Activated naive CD8-positive, alpha-beta T cell (primary cell): ENCODE data around the gene SOX1.

Experiments
- H3K27ac Mint-ChIP-seq: one replicate; pipeline ENCODE4 v1.8.0; 2021; ENCODE audit warnings: mixed read lengths
- H3K27me3 Mint-ChIP-seq: one replicate; pipeline ENCODE4 v1.8.0; 2021; ENCODE audit warnings: mixed read lengths
- H3K36me3 Mint-ChIP-seq: one replicate; pipeline ENCODE4 v1.8.0; 2021; ENCODE audit warnings: mixed read lengths
- H3K4me1 Mint-ChIP-seq: one replicate; pipeline ENCODE4 v1.8.0; 2021; ENCODE audit warnings: low read depth, mixed read lengths
- H3K4me3 Mint-ChIP-seq: one replicate; pipeline ENCODE4 v1.8.0; 2021; ENCODE audit warnings: mild to moderate bottlenecking, mixed read lengths
- H3K9me3 Mint-ChIP-seq: one replicate; pipeline ENCODE4 v1.8.0; 2021; ENCODE audit warnings: low read depth, mixed read lengths

The SOX1 gene

DNA sequence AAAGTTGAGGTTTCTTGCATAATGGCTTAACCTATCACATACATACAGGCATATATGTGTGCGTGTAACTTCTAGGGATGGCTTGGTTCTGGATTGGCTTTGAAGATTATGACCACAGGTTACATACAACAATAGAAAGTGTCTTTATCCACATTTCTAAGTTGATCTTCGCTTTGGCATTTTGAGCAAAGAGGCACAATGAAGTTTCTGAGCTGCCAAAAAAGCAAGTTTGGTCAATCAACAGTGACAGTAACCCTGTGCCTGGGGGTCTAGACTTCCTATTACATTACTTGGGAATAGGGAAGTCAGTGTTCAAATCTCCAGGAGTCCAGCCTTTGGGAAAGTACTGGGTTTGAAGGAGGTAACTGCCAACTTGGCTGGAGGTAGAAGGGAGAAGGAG lies 3.1 kb upstream of the SOX1 start:
- H3K36me3 Mint-ChIP-seq = no peaks in the 10 kb centered on the region
- no peak overlapping the region for H3K4me3 Mint-ChIP-seq
- no peak overlapping the region for H3K27ac Mint-ChIP-seq
- peaks cover 51% of the 10 kb centered on the region for H3K27me3 Mint-ChIP-seq
- peaks cover 13% of the 10 kb centered on the region for H3K4me1 Mint-ChIP-seq
- no peaks in the 10 kb centered on the region for H3K9me3 Mint-ChIP-seq

DNA sequence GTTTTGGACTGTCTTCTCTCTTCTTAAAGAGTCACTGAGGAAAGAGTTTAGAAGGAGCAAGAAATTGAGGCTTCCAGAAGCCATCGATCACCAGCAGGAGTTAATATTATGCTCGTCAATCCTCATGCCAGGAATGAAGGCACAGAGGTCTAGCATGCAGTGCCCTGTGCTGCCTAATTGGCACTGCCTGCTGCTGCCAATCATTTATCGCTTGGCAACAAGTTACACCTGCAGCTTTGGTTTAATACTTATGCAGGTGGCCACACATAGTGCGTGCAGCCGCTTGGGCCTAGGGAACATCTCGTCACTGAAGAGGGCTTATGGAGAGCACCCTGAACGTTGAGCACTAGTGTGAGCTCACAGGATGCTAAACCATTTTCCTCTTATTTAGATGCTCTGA lies 2.7 kb upstream of the SOX1 start:
- H3K36me3 Mint-ChIP-seq = peaks cover under 1% of the 10 kb centered on the region
- peaks cover 51% of the 10 kb centered on the region for H3K27me3 Mint-ChIP-seq
- H3K4me3 Mint-ChIP-seq = no peak overlapping the region
- peaks cover 1% of the 10 kb centered on the region for H3K9me3 Mint-ChIP-seq
- H3K4me1 Mint-ChIP-seq = peaks cover 16% of the 10 kb centered on the region
- no peak overlapping the region for H3K27ac Mint-ChIP-seq

DNA sequence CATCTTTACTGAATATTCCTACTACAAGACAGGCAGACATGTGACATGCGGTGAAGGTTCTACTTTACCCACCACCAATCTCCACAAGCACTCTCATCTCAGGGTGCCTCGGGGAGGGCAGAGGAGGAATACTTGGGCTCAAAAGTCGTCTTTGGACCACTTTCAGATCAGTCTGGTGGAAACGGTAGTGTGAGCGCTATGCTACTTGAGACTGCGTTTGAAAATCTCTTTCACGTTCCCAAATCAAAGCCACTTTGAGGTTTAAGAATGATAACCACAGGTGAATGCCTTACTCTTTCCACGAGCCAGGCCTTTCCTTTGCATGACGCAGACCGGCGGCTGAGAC lies 1.5 kb upstream of the SOX1 start:
- H3K27ac Mint-ChIP-seq = no peak overlapping the region

DNA sequence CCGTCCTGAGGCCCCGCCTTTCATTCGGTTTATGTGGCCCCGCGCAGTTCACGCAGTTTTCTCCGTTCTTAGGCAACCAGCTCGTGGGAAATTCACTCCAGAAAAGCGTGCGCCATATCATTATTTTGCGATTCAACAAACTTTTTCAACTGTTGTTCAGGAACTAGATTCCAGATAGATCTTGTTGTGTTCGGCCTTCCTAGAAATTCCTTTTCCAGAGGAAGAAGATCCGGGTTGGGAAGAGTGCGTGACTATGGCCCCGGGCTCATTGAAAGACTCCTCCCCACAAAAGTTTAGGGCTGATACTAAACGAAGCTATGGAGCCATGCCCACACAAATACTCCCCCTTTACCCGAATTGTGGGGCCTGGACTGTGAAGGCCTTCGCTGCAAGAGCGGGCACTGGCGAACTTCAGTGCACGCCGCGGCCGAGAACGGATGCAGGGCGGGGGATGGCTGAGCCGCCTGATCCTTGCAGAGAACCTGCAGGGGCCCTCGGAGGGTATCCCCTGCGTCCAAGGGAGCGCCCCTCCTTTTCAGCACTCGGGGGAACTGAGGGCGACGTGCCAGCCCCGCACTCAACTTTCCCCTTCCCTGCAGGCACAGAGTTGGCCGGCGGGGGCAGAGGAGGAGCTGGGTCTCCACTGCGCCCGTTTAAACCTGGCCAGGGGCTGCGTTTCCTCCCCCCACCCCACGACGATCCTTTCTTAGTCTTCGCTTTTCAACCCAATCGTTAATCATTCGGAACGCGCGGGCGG lies 904 bp upstream of the SOX1 start:
- Mint-ChIP-seq H3K4me3 (peak overlapping the region; percentile 67), H3K9me3 (peaks cover 6% of the 10 kb centered on the region), H3K27ac (peak overlapping the region; percentile 28), H3K36me3 (peaks cover 4% of the 10 kb centered on the region), H3K4me1 (peaks cover 17% of the 10 kb centered on the region), H3K27me3 (peaks cover 48% of the 10 kb centered on the region)

More for the DNA sequence above, 1.5 kb upstream of the SOX1 start:
- H3K9me3 Mint-ChIP-seq = peaks cover 6% of the 10 kb centered on the region
- peaks cover 17% of the 10 kb centered on the region for H3K4me1 Mint-ChIP-seq
- H3K36me3 Mint-ChIP-seq = peaks cover 3% of the 10 kb centered on the region
- H3K4me3 Mint-ChIP-seq = peak overlapping the region; percentile 67
- peaks cover 46% of the 10 kb centered on the region for H3K27me3 Mint-ChIP-seq

DNA sequence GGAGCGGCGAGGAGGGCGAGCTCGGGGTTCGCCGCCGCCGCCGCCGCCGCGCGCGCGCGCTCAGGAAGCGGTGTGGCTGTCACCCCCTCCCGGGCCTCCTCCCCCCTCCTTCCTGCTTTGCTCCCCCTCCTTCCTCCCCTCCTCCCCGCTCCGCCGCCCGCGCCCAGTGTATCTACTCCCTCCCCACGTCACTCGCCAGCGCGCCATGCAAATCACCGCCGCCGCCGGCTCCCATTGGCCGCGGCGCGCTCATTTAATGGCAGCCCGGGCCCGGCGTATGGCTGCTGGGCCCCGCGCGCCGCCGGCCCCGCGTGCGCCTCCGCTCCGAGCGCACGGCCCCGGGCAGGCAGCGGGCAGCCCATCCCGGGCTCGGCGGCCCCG lies 335 bp upstream of the SOX1 start:
- H3K27ac Mint-ChIP-seq = no peak overlapping the region
- H3K4me3 Mint-ChIP-seq = no peak overlapping the region
- peaks cover 6% of the 10 kb centered on the region for H3K9me3 Mint-ChIP-seq
- peaks cover 4% of the 10 kb centered on the region for H3K36me3 Mint-ChIP-seq
- peaks cover 50% of the 10 kb centered on the region for H3K27me3 Mint-ChIP-seq
- H3K4me1 Mint-ChIP-seq = peaks cover 17% of the 10 kb centered on the region

DNA sequence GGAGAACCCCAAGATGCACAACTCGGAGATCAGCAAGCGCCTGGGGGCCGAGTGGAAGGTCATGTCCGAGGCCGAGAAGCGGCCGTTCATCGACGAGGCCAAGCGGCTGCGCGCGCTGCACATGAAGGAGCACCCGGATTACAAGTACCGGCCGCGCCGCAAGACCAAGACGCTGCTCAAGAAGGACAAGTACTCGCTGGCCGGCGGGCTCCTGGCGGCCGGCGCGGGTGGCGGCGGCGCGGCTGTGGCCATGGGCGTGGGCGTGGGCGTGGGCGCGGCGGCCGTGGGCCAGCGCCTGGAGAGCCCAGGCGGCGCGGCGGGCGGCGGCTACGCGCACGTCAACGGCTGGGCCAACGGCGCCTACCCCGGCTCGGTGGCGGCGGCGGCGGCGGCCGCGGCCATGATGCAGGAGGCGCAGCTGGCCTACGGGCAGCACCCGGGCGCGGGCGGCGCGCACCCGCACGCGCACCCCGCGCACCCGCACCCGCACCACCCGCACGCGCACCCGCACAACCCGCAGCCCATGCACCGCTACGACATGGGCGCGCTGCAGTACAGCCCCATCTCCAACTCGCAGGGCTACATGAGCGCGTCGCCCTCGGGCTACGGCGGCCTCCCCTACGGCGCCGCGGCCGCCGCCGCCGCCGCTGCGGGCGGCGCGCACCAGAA lies 1.1 kb downstream of the SOX1 start:
- H3K9me3 Mint-ChIP-seq = peaks cover 6% of the 10 kb centered on the region
- H3K36me3 Mint-ChIP-seq = peaks cover 6% of the 10 kb centered on the region
- H3K4me1 Mint-ChIP-seq = peaks cover 19% of the 10 kb centered on the region
- H3K4me3 Mint-ChIP-seq = no peak overlapping the region
- H3K27ac Mint-ChIP-seq = no peak overlapping the region
- H3K27me3 Mint-ChIP-seq = peaks cover 49% of the 10 kb centered on the region

DNA sequence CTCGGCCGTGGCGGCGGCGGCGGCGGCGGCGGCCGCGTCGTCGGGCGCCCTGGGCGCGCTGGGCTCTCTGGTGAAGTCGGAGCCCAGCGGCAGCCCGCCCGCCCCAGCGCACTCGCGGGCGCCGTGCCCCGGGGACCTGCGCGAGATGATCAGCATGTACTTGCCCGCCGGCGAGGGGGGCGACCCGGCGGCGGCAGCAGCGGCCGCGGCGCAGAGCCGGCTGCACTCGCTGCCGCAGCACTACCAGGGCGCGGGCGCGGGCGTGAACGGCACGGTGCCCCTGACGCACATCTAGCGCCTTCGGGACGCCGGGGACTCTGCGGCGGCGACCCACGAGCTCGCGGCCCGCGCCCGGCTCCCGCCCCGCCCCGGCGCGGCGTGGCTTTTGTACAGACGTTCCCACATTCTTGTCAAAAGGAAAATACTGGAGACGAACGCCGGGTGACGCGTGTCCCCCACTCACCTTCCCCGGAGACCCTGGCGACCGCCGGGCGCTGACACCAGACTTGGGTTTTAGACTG lies 1.7 kb downstream of the SOX1 start:
- Mint-ChIP-seq H3K36me3 (peaks cover 6% of the 10 kb centered on the region), H3K4me1 (peaks cover 18% of the 10 kb centered on the region), H3K9me3 (peaks cover 6% of the 10 kb centered on the region), H3K27me3 (peaks cover 43% of the 10 kb centered on the region), H3K4me3 (peak overlapping the region; percentile 68), H3K27ac (peak overlapping the region; percentile 61)

DNA sequence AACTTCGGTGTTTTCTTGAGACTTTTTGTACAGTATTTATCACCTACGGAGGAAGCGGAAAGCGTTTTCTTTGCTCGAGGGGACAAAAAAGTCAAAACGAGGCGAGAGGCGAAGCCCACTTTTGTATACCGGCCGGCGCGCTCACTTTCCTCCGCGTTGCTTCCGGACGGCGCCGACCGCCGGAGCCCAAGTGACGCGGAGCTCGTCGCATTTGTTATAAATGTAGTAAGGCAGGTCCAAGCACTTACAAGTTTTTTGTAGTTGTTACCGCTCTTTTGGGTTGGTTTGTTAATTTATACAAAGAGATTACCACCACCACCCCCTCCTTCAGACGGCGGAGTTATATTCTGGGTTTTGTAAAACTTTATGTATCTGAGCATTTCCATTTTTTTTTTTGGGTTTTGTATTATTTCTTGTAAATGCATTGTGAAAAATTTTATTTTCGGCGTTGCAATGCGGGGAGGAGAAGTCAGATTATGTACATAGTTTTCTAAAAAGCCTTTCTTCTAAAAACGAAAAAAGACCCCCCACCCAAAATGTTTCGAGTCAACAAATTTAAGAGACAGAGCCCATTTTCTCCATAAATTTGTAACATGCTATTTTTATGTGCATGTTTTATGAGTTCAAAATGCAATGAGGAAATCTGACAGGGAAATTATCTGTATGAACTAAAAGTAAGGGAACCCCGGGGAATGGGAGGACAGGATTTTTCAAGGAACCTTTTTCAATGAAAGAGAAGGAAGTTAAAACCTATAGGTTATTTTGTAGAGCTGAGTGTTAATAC lies 2.3 kb downstream of the SOX1 start:
- H3K4me1 Mint-ChIP-seq = peaks cover 23% of the 10 kb centered on the region
- H3K27ac Mint-ChIP-seq = peak overlapping the region; percentile 61
- H3K27me3 Mint-ChIP-seq = peaks cover 44% of the 10 kb centered on the region
- peak overlapping the region; percentile 68 for H3K4me3 Mint-ChIP-seq
- peaks cover 6% of the 10 kb centered on the region for H3K9me3 Mint-ChIP-seq
- peaks cover 6% of the 10 kb centered on the region for H3K36me3 Mint-ChIP-seq

DNA sequence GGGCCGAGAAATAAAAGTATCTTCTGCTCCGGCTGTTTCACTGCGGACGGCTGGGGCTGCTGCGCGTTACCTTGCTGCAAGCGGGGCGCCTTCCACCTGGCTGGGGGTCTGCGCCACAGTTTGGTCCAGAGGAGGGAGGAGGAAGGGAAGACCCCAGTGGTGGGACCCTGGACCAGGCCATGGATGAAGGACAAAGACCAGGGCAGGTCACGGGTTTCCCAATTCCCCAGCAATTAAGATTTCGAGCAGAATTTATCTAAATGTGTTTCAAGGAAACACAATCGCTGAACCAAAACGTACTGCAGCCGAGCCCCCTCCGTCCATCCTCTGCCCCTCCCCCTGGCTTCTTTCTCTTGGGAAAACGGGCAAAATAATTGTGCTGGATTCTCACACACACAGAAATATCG lies 2.9 kb downstream of the SOX1 start:
- Mint-ChIP-seq H3K36me3 (peaks cover 6% of the 10 kb centered on the region), H3K4me1 (peaks cover 23% of the 10 kb centered on the region), H3K9me3 (peaks cover 6% of the 10 kb centered on the region), H3K4me3 (no peak overlapping the region), H3K27ac (no peak overlapping the region), H3K27me3 (peaks cover 47% of the 10 kb centered on the region)

DNA sequence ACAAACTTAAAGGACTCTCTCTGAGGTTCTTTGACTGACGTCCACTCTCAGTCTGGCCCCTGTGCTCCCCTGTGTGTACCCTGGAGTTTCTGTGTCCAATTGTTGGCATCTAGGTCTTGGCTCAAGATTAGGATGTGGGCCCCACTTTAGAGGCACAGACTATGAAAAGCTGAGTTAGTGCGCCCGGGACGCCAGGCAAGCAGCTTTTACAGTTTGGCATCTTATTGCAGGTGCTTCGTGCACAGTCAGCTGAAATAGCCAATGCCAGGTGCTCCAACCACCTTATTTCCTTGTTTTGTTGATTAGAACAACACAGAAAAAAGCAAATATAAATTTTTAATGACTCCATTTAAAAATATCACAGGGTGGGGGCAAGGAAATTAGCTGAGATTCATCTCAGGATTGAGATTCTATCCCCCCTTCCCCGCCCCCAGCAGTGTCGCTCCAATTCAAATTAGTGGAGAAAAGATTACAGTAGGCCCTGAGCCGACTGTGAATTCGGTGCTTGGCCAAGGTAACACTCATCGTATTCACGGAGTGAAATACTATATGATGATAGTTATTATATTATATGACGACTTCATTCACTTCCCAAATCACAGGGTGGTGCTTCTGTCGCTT lies 4.3 kb downstream of the SOX1 start:
- peaks cover 8% of the 10 kb centered on the region for H3K36me3 Mint-ChIP-seq
- H3K27me3 Mint-ChIP-seq = peaks cover 48% of the 10 kb centered on the region
- H3K4me3 Mint-ChIP-seq = no peak overlapping the region
- peaks cover 12% of the 10 kb centered on the region for H3K9me3 Mint-ChIP-seq
- no peak overlapping the region for H3K27ac Mint-ChIP-seq
- H3K4me1 Mint-ChIP-seq = peaks cover 14% of the 10 kb centered on the region

DNA sequence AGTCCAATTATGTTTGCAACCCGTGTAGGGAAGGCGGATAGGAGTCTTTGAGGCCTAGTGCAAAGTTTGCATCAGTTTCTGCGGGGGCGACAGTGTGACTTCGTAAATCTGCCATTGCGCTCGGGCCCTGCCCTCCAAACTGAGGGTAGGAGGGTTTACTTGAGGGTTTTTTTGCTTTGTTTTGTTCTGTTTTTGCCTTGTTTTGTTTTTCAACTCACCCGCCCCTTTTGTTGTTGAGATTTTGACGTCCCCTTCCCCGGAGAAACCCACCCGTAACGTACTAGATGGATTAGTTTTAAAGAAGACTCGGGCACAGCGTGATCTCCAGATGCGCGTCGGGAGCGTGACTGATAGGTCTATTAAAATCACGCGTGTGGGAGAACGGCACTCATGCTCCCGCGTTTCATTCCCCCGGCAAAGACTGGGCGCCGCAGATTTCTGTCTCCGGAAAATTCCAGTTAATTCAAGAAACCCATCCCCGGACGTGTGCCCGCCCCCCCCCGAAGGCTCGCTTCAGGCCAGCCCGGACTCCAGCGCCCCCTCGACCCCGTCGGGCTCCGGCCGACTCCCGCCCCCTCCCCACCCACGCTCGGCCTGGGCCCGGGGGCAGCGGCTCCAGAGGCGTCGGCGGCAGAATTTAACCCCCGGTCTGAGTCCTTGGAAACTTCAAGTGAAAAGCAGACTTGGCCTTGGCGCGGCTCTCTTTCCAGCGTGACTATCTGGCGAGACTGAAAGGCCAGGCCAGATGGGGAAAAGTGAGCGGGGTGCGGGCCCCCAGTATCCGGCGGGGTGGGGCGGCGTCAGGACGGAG lies 5.0 kb downstream of the SOX1 start:
- Mint-ChIP-seq H3K36me3 (peaks cover 8% of the 10 kb centered on the region), H3K27ac (no peak overlapping the region), H3K9me3 (peaks cover 12% of the 10 kb centered on the region), H3K4me1 (peaks cover 12% of the 10 kb centered on the region), H3K4me3 (peak overlapping the region; percentile 28), H3K27me3 (peaks cover 54% of the 10 kb centered on the region)

DNA sequence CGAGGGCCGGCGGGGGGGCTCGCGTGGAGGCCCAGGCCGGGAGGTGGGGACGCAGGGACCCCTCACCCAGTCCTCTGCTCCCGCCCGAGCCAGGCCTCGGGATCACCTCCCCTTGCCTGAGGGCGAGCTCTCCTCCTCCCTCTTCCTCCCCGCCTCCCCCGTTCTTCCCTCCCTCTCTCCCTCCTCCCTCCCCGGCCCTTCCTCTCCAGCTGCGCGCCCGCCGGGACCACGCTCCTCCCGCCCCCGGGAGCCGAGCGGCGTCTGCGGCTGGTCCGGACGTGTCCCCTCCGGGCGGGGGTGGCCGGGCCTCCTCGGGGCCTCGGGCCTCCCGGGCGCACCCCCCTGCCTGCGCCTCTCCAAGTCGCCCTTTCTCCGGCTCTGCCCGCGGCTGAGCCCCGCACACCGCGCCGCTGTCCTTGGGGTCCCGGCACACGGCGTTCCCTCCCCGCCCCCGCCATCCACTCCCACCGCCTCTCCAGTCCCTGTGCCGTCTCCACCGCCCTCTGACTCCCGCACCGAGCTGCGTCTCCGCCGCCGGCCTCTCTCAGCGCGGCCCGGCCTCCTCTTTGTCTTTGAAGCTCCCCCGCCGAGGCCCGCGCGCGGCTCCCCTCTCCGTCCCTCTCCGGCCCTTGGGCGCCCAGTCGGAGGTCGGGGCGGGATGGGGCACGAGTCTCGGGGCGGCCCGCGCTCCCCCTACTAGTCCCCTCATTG lies 5.7 kb downstream of the SOX1 start:
- H3K9me3 Mint-ChIP-seq = peaks cover 12% of the 10 kb centered on the region
- peaks cover 12% of the 10 kb centered on the region for H3K4me1 Mint-ChIP-seq
- H3K27me3 Mint-ChIP-seq = peaks cover 55% of the 10 kb centered on the region
- H3K36me3 Mint-ChIP-seq = peaks cover 8% of the 10 kb centered on the region
- no peak overlapping the region for H3K27ac Mint-ChIP-seq
- no peak overlapping the region for H3K4me3 Mint-ChIP-seq

DNA sequence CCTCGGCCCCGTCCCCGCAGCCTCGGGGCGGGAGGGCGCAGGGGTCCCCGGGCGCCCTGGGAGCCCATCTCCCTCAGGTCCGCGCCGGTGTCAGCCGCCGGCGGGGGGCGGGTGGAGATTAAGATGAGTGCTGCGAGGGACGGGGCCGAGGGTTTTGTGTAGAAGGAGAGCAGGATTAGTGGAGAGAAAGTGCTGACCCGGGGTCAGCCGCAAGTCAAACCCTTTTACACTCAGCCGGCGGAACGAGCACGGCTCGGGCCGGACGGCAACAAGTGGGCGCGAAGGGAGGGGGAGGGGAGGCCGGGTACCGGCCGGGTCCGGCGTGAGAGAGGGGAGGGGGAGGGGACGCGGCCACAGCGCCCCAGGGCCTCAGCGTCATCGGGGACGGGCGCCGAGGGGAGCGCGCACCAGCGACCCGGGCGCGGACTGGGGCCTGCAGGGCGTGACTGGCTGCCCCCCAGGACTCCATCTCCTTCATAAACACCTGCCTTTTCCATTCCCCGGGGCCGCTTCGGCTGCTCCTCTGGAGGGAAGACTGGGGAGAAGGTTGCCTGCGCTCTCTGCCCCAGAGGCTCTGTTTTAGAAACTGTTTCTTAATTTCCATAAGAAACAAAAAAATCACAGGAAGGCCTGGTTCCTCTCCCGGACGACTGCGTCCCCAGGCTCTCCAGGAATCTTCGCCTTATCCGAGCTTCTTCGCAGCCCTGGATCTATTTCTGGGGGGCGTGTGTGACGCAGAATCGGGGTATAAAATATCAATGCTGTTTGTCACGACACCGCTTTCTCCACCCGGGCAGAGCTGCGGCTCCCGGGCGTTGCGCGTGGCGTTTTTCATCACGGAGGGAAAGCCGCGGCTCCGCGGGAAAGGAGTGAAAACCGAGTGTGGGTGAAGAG lies 6.5 kb downstream of the SOX1 start:
- H3K4me3 Mint-ChIP-seq = no peak overlapping the region
- no peak overlapping the region for H3K27ac Mint-ChIP-seq
- peaks cover 8% of the 10 kb centered on the region for H3K36me3 Mint-ChIP-seq
- H3K9me3 Mint-ChIP-seq = peaks cover 12% of the 10 kb centered on the region
- peaks cover 12% of the 10 kb centered on the region for H3K4me1 Mint-ChIP-seq
- H3K27me3 Mint-ChIP-seq = peaks cover 59% of the 10 kb centered on the region
